ENCODE data around the gene CGNL1.

CGNL1 gene

GRCh38 chr15:57493351-57493750 lies 117.0 kb downstream of the CGNL1 start:
- TF ChIP-seq CTCF (conservative IDR thresholded peaks at IDR 0.05; ENCODE audit: low read length) = no peak
- H3K4me3 ChIP-seq (ENCODE audit: low read length) = no peak overlapping the region
- DNase-seq (ENCODE audit: low read depth) = no peak

GRCh38 chr15:57494581-57494980 lies 118.3 kb downstream of the CGNL1 start:
- TF ChIP-seq CTCF (conservative IDR thresholded peaks at IDR 0.05; ENCODE audit: low read length) = no peak
- no peak overlapping the region for H3K4me3 ChIP-seq (ENCODE audit: low read length)
- DNase-seq (ENCODE audit: low read depth) = peak; percentile 30

GRCh38 chr15:57495041-57495440 lies 118.7 kb downstream of the CGNL1 start:
- no peak for TF ChIP-seq CTCF (conservative IDR thresholded peaks at IDR 0.05; ENCODE audit: low read length)
- no peak overlapping the region for H3K4me3 ChIP-seq (ENCODE audit: low read length)
- peak; percentile 15 for DNase-seq (ENCODE audit: low read depth)

- no peak for TF ChIP-seq CTCF (conservative IDR thresholded peaks at IDR 0.05; ENCODE audit: low read length)
- no peak overlapping the region for H3K4me3 ChIP-seq (ENCODE audit: low read length)
Observed at GRCh38 chr15:57495554-57496165, 119.4 kb downstream of the CGNL1 start.

GRCh38 chr15:57496594-57496945 lies 120.3 kb downstream of the CGNL1 start:
- H3K4me3 ChIP-seq (ENCODE audit: low read length) = no peak overlapping the region
- no peak for TF ChIP-seq CTCF (conservative IDR thresholded peaks at IDR 0.05; ENCODE audit: low read length)
- no peak for DNase-seq (ENCODE audit: low read depth)

More at GRCh38 chr15:57495554-57496165, 119.4 kb downstream of the CGNL1 start:
- no peak for DNase-seq (ENCODE audit: low read depth)

GRCh38 chr15:57496946-57497869 lies 120.9 kb downstream of the CGNL1 start:
- no peak overlapping the region for H3K4me3 ChIP-seq (ENCODE audit: low read length)
- no peak for DNase-seq (ENCODE audit: low read depth)
- TF ChIP-seq CTCF (conservative IDR thresholded peaks at IDR 0.05; ENCODE audit: low read length) = no peak

- no peak overlapping the region for H3K4me3 ChIP-seq (ENCODE audit: low read length)
- no peak for DNase-seq (ENCODE audit: low read depth)
- TF ChIP-seq CTCF (conservative IDR thresholded peaks at IDR 0.05; ENCODE audit: low read length) = no peak
Observed at GRCh38 chr15:57500256-57500655, 124.0 kb downstream of the CGNL1 start.

All from AG10803 (cell line).